ENCODE results near the gene SUSD6.

Gene SUSD6

GRCh38 chr14:69673578-69674305 is 62.3 kb downstream of the SUSD6 start:
- peak overlapping the region; percentile 7; the same call in 1 of the 2 replicates for H3K9ac ChIP-seq (ENCODE audit: low read length)
- H3K9me3 ChIP-seq (ENCODE audit: insufficient read depth, low read length), result no peaks in the 10 kb centered on the region
- H4K20me1 ChIP-seq (ENCODE audit: insufficient read depth, low read length), result peaks cover 60% of the 10 kb centered on the region
- H3K4me3 ChIP-seq (ENCODE audit: low read length), result peak overlapping the region; percentile 33; the same call in 1 of the 2 replicates
- H3K27me3 ChIP-seq (ENCODE audit: low read depth, low read length), result no peaks in the 10 kb centered on the region
- H2AFZ ChIP-seq (ENCODE audit: low read depth, low read length), result no peak overlapping the region
- H3K36me3 ChIP-seq (replicated peaks; ENCODE audit: low read depth, low read length), result peaks cover 3% of the 10 kb centered on the region
- peaks cover 64% of the 10 kb centered on the region for H3K4me1 ChIP-seq (ENCODE audit: low read length)
- TF ChIP-seq, protein P1, sequence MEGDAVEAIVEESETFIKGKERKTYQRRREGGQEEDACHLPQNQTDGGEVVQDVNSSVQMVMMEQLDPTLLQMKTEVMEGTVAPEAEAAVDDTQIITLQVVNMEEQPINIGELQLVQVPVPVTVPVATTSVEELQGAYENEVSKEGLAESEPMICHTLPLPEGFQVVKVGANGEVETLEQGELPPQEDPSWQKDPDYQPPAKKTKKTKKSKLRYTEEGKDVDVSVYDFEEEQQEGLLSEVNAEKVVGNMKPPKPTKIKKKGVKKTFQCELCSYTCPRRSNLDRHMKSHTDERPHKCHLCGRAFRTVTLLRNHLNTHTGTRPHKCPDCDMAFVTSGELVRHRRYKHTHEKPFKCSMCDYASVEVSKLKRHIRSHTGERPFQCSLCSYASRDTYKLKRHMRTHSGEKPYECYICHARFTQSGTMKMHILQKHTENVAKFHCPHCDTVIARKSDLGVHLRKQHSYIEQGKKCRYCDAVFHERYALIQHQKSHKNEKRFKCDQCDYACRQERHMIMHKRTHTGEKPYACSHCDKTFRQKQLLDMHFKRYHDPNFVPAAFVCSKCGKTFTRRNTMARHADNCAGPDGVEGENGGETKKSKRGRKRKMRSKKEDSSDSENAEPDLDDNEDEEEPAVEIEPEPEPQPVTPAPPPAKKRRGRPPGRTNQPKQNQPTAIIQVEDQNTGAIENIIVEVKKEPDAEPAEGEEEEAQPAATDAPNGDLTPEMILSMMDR (IDR thresholded peaks at IDR 0.05; ENCODE audit: low read depth, low read length), result peak; percentile 26
- no peak for TF ChIP-seq EZH2phosphoT487 (IDR thresholded peaks at IDR 0.05; ENCODE audit: low read depth)
- H3K4me2 ChIP-seq (ENCODE audit: low read length), result peak overlapping the region; percentile 72
- peaks cover 82% of the 10 kb centered on the region for H3K79me2 ChIP-seq (ENCODE audit: low read length)
- H3K27ac ChIP-seq (ENCODE audit: low read length), result peak overlapping the region; percentile 60

GRCh38 chr14:69674546-69675244 is 63.3 kb downstream of the SUSD6 start:
- peaks cover 80% of the 10 kb centered on the region for H3K79me2 ChIP-seq (ENCODE audit: low read length)
- no peak overlapping the region for H3K4me3 ChIP-seq (ENCODE audit: low read length)
- no peaks in the 10 kb centered on the region for H3K9me3 ChIP-seq (ENCODE audit: insufficient read depth, low read length)
- TF ChIP-seq EZH2phosphoT487 (IDR thresholded peaks at IDR 0.05; ENCODE audit: low read depth), result no peak
- TF ChIP-seq, protein P1 (IDR thresholded peaks at IDR 0.05; ENCODE audit: low read depth, low read length), result no peak
- H4K20me1 ChIP-seq (ENCODE audit: insufficient read depth, low read length), result peaks cover 60% of the 10 kb centered on the region
- no peak overlapping the region for H3K9ac ChIP-seq (ENCODE audit: low read length)
- peak overlapping the region; percentile 72 for H3K4me2 ChIP-seq (ENCODE audit: low read length)
- no peak overlapping the region for H3K27ac ChIP-seq (ENCODE audit: low read length)
- H3K4me1 ChIP-seq (ENCODE audit: low read length), result peaks cover 58% of the 10 kb centered on the region
- no peaks in the 10 kb centered on the region for H3K27me3 ChIP-seq (ENCODE audit: low read depth, low read length)
- peaks cover 3% of the 10 kb centered on the region for H3K36me3 ChIP-seq (replicated peaks; ENCODE audit: low read depth, low read length)
- H2AFZ ChIP-seq (ENCODE audit: low read depth, low read length), result no peak overlapping the region

- H3K27ac ChIP-seq (ENCODE audit: low read length), result no peak overlapping the region
- H3K79me2 ChIP-seq (ENCODE audit: low read length), result peaks cover 79% of the 10 kb centered on the region
- H3K4me2 ChIP-seq (ENCODE audit: low read length), result peak overlapping the region; percentile 72
- no peak overlapping the region for H3K9ac ChIP-seq (ENCODE audit: low read length)
- peaks cover 1% of the 10 kb centered on the region for H3K36me3 ChIP-seq (replicated peaks; ENCODE audit: low read depth, low read length)
- no peak for TF ChIP-seq EZH2phosphoT487 (IDR thresholded peaks at IDR 0.05; ENCODE audit: low read depth)
- TF ChIP-seq, protein P1 (IDR thresholded peaks at IDR 0.05; ENCODE audit: low read depth, low read length), result no peak
- peaks cover 60% of the 10 kb centered on the region for H4K20me1 ChIP-seq (ENCODE audit: insufficient read depth, low read length)
- peaks cover 58% of the 10 kb centered on the region for H3K4me1 ChIP-seq (ENCODE audit: low read length)
- no peak overlapping the region for H3K4me3 ChIP-seq (ENCODE audit: low read length)
- H3K27me3 ChIP-seq (ENCODE audit: low read depth, low read length), result no peaks in the 10 kb centered on the region
- no peak overlapping the region for H2AFZ ChIP-seq (ENCODE audit: low read depth, low read length)
- H3K9me3 ChIP-seq (ENCODE audit: insufficient read depth, low read length), result no peaks in the 10 kb centered on the region
Observed at GRCh38 chr14:69675245-69675583, 63.8 kb downstream of the SUSD6 start.

DNA sequence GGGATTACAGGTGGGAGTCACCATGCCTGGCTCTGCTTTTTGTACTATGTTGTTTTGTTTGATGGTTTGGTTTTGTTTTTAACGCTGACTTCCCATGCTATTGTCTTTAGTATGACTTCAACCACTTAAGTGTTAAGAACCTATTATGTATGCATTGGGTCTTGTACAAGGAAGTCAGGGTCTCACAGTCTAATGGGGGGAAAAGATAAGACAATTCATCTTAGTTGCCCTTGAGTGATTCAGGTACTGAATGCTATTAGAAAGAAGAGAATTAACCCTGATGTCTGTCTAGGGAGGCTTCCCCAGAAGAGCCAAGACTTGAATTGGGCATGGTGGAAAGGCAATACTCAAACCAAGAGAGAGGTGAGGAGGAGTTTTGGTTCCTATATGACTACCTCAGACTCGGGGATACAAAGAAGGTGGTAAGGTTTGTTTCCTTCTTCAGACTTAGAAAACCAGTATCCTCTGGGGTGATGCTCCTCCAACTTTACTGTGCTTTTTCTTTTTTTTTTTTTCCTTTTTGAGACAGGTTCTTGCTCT is 64.6 kb downstream of the SUSD6 start:
- Histone ChIP-seq H3K4me1 (ENCODE audit: low read length) (peaks cover 52% of the 10 kb centered on the region), H3K9ac (ENCODE audit: low read length) (no peak overlapping the region), H3K36me3 (replicated peaks; ENCODE audit: low read depth, low read length) (no peaks in the 10 kb centered on the region), H3K27ac (ENCODE audit: low read length) (peak overlapping the region; percentile 17; the same call in 1 of the 2 replicates), H3K79me2 (ENCODE audit: low read length) (peaks cover 77% of the 10 kb centered on the region), H4K20me1 (ENCODE audit: insufficient read depth, low read length) (peaks cover 59% of the 10 kb centered on the region), H3K4me2 (ENCODE audit: low read length) (peak overlapping the region; percentile 62), H3K9me3 (ENCODE audit: insufficient read depth, low read length) (no peaks in the 10 kb centered on the region), H2AFZ (ENCODE audit: low read depth, low read length) (no peak overlapping the region), H3K27me3 (ENCODE audit: low read depth, low read length) (no peaks in the 10 kb centered on the region), H3K4me3 (ENCODE audit: low read length) (peak overlapping the region; percentile 31)
- no peak for TF ChIP-seq EZH2phosphoT487 (IDR thresholded peaks at IDR 0.05; ENCODE audit: low read depth)
- TF ChIP-seq, protein P1 (IDR thresholded peaks at IDR 0.05; ENCODE audit: low read depth, low read length), result no peak

Measured in OCI-LY3 (cell line).